GM21423 (cell line): ENCODE measurements around the gene NEU2.
"Not testable (repeated sequence)": the region's sequence is repeated elsewhere in the genome, so short reads cannot be mapped to it uniquely, and the experiment has no call there.

Experiments used
- ATAC-seq: cut with Tn5 transposase; IDR thresholded peaks from one replicate; pipeline ENCODE4 v1.9.1; 2021; ENCODE audit warnings: mild to moderate bottlenecking, moderate library complexity; ENCODE audit not compliant: unreplicated experiment

Gene NEU2

DNA sequence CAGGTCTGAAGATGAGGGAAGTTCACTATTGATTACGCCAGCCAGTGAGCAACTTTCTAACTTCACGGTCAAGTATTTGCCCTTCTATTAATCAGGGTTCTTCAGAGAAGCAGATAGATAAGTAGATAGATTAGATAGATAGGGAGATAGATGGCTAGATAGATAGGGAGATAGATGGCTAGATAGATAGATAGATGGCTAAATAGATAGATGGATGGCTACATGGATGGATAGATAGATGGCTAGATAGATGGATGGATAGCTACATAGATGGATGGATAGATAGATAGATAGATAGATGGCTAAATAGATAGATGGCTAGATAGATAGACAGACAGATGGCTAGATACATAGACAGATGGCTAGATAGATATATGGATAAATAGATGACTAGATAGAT lies 22.9 kb downstream of the NEU2 start:
- ATAC-seq = no peak

DNA sequence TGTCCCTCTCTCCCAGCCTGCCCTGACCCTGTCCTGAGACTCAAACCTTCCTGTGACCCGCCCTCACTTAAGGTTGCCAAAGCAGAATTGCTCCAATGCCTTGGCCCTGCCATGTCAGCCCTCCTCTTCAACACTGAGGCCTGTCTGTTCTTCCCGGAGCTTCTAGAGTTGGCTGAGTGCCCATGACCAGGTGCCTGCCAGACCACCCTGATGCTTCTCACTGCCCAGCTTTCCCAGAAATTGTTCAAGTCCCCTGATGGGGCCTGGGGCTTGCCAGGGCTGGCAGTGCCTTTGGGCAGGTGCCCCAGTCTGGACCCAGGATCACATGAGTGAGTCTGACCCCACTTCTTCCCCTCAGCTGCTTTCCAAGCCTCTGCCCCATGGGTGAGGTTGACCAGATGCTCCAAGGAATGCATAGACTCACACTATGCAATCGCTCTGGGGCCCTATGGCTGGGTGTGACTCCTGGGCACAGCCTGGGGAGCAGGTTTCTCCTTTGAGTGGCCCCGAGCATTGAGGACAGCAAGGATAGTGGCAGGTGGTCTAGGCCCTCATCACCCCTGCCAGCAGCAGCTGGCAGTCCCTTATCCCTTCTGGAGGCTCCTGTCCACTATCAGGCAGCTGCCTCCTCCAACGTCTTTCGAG lies 24.6 kb downstream of the NEU2 start:
- no peak for ATAC-seq

DNA sequence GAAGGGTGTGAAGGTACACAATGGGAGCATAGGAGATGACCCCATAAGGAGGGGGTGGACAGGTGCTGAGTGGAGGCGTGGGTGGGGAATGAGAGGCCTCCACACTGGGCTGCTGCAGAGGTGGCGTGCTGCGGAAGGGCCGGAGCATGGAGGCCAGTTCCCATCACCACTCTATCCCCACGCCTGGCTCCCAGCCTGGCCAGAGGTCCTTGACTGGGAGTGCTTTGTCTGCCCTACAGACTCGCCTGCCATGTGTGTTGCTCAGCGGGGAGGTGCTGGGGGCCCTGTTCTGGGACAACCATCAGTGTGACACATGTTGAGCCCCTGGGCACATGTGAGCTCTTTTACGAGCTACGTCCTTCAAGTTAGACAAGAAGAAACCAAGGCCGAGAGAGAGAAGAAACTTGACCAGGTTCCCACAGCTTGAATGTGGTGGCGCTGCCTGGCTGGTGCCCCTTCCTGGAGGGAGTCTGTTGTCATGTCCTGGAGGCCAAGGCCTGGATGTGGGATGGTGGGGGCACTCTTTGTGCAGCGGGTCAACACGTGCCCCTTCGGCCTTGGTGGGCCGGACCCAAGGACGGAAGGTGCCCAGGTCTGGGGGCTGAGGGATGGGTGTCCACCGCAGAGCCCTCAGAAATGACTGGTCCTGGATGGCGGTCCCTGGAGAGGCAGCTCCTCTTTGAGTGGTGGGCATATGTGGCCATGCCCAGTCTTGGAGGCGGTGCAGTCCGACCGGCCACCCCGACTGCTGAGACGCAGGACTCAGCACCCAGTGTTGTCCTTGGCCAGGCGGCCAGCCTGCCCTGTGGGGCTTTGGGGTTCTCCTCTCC lies 26.5 kb downstream of the NEU2 start:
- no peak for ATAC-seq

DNA sequence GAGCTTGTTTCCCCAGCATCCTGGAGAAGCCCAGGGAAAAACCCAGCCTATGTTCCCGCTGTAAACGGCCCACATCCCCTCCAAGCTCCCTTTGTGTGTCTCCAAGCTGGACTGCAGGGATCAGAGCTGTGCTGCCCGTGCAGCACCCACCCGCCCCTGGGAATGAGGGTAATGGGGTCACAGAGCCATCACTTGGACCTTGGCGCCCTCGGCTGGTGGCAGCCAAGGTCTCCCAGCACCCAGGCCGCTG lies 27.0 kb downstream of the NEU2 start:
- ATAC-seq = no peak

GRCh38 chr2:233059797-233060500 lies 27.5 kb downstream of the NEU2 start, which contains the start of gene INPP5D:
Gene INPP5D (plus strand): TSS chr2:233060342. CDS start chr2:233060479, 137 bp downstream.
- ATAC-seq = peak; percentile 46

- ATAC-seq = no peak
Measured at GRCh38 chr2:233060501-233060979, 28.1 kb downstream of the NEU2 start.

GRCh38 chr2:233060980-233061590 lies 28.6 kb downstream of the NEU2 start:
- ATAC-seq = no peak

- ATAC-seq = peak; percentile 29
Measured at GRCh38 chr2:233061591-233062450, 29.3 kb downstream of the NEU2 start.

DNA sequence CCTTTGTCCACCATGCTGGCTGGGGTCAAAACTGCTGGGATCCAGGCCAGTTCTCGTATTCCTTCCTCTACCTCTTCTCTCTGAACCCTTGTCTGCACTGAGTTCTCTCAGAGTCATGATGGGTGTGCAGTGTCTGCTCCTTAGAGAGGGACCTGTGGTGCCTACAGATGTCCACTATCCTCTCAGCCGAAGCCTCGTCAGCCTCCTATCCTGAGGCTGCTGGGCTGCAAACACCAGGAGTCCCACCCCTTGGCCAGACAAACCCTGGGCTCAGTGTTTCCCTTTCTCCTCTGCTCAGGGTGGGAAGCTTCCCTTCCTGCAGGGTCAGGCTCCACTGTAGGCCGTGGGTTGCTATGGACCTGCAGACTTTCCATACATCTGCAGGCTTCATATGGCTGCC lies 30.0 kb downstream of the NEU2 start:
- ATAC-seq = no peak

DNA sequence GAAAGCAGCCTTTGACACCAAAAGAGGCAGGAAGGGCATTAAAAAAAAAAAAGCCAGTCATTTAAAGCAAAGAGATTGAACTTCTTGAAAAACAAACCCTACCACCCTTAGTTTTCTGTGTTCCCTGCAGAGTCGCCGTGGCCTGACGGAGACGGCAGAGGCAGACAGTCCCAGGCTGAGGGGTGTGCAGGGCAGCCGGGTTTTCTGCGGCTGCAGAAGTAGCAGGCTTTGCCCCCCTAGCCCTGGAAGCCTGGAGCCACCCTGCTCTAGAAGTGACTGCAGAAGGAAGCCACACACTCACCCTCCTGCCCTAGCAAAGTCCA lies 30.4 kb downstream of the NEU2 start:
- no peak for ATAC-seq

GRCh38 chr2:233063269-233063975 lies 30.9 kb downstream of the NEU2 start:
- peak; percentile 41 for ATAC-seq

- no peak for ATAC-seq
Measured at GRCh38 chr2:233063976-233064411, 31.5 kb downstream of the NEU2 start.

- ATAC-seq = no peak
Measured at GRCh38 chr2:233064530-233065199, 32.2 kb downstream of the NEU2 start.

DNA sequence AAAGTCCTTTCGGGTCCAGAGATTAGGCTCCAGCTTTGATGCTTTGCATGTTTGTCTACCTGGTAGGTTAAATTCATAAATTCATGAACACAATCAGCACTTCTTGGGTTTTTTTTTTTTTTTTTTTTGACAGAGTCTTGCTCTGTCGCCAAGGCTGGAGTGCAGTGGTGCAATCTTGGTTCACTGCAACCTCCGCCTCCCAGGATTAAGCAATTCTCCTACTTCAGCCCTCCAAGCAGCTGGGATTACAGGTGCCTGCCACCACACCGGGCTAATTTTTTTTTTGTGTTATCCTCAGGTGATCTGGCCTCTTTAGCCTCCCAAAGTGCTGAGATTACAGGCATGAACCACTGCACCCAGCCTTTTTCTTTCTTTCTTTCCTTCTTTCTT lies 32.7 kb downstream of the NEU2 start:
- not testable (repeated sequence) for ATAC-seq

- ATAC-seq = no peak
Measured at GRCh38 chr2:233065954-233066470, 33.5 kb downstream of the NEU2 start.

GRCh38 chr2:233068762-233069418 lies 36.4 kb downstream of the NEU2 start:
- no peak for ATAC-seq

DNA sequence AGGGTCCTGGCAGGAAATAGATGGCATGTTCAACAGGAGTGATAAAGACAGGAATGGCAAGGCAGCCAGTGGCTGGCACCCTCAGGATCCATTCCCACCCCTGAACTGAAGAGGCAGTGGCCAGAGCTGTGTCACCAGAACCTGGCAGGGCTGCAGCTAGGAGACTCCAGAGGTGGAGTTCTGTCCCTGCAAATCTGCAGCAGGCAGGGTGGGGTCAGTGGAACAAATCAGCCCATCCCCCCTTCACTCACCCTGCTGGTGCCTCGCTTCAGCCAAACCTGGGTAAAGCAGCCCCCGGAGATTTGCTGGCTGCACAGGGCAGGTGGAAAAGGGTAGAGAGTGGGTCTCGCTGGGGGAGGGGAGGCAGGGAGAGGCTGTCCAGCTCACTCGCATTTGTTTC lies 40.4 kb downstream of the NEU2 start:
- no peak for ATAC-seq

DNA sequence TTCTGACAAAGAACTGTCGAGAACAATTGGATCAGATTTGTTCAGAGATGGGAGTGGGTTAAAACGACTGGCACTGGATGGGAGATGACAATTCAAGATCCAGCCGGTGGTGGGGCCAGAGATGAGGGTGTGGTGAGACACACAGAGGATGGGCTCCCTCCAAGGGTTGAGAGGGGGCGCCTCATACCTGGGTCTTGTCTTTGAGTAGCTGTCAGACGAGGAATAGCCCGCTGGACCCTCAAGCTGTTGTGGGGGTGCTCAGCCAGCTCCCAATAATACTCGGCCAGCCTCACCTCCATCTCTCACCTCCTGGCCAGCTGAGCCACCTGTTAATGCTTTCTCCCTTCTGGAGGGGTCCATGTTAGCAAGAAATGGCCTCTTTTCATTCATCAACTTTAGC lies 41.6 kb downstream of the NEU2 start:
- ATAC-seq = no peak
